CD4-positive, alpha-beta T cell treated with Interleukin-15 for 1 hour (primary cell): ENCODE results near the gene CSNK2A3.
"Not testable (repeated sequence)": the region's sequence is repeated elsewhere in the genome, so short reads cannot be mapped to it uniquely, and the experiment has no call there.

Source experiments
- DNase-seq: peaks from one replicate; pipeline ENCODE4 v3.0.0-alpha.2; 2020

CSNK2A3 gene

GRCh38 chr11:11378184-11378940, 25.3 kb upstream of the CSNK2A3 start:
- DNase-seq: no peak

GRCh38 chr11:11374358-11375148, 21.5 kb upstream of the CSNK2A3 start:
- DNase-seq: no peak

GRCh38 chr11:11373934-11374333, 20.9 kb upstream of the CSNK2A3 start:
- no peak for DNase-seq

- no peak for DNase-seq
These were observed 19.4 kb upstream of the CSNK2A3 start for GRCh38 chr11:11372461-11372860.

GRCh38 chr11:11370962-11371303, 17.9 kb upstream of the CSNK2A3 start:
- DNase-seq: no peak

GRCh38 chr11:11370255-11370961, 17.4 kb upstream of the CSNK2A3 start:
- DNase-seq: no peak

- no peak for DNase-seq
These were observed 13.7 kb upstream of the CSNK2A3 start for GRCh38 chr11:11366793-11367192.

- DNase-seq: no peak
These were observed 10.6 kb upstream of the CSNK2A3 start for GRCh38 chr11:11363674-11364073.

- DNase-seq: no peak
These were observed 6.6 kb upstream of the CSNK2A3 start for GRCh38 chr11:11359611-11360010.

- no peak for DNase-seq
These were observed 3.8 kb upstream of the CSNK2A3 start for GRCh38 chr11:11356842-11357241.

- not testable (repeated sequence) for DNase-seq
These were observed 1.2 kb downstream of the CSNK2A3 start for GRCh38 chr11:11351851-11352250.

- DNase-seq: no peak
These were observed 1.9 kb downstream of the CSNK2A3 start for GRCh38 chr11:11351042-11351586.

- DNase-seq: no peak
These were observed 3.1 kb downstream of the CSNK2A3 start for GRCh38 chr11:11349870-11350337.

- DNase-seq: no peak
These were observed 3.8 kb downstream of the CSNK2A3 start for GRCh38 chr11:11349106-11349825.

GRCh38 chr11:11348303-11348702, 4.7 kb downstream of the CSNK2A3 start:
- DNase-seq: no peak

GRCh38 chr11:11347592-11347991, 5.5 kb downstream of the CSNK2A3 start:
- no peak for DNase-seq

GRCh38 chr11:11346303-11346702, 6.7 kb downstream of the CSNK2A3 start:
- no peak for DNase-seq

GRCh38 chr11:11345099-11345498, 8.0 kb downstream of the CSNK2A3 start:
- DNase-seq: no peak

- DNase-seq: no peak
These were observed 9.0 kb downstream of the CSNK2A3 start for GRCh38 chr11:11344045-11344444.

GRCh38 chr11:11338304-11338703, 14.7 kb downstream of the CSNK2A3 start:
- DNase-seq: no peak

GRCh38 chr11:11336664-11337063, 16.4 kb downstream of the CSNK2A3 start:
- no peak for DNase-seq

- no peak for DNase-seq
These were observed 18.0 kb downstream of the CSNK2A3 start for GRCh38 chr11:11335043-11335442.

GRCh38 chr11:11334607-11335006, 18.4 kb downstream of the CSNK2A3 start:
- DNase-seq: no peak
